H9 (cell line): ENCODE measurements around the gene IL18R1. TPM values are rescaled to one million over a fixed set of nuclear protein-coding genes. Genes with fewer than 3 reads are reported as not detected.

ENCODE experiments used
- DNase-seq: peaks from one replicate; pipeline ENCODE4 v3.0.0-alpha.2; 2017
- H2AFZ ChIP-seq: one replicate; pipeline ENCODE4 v1.6.1; 2013; ENCODE audit warnings: mild to moderate bottlenecking, low read length, control low read depth, moderate library complexity
- H2AK5ac ChIP-seq: 2 replicates; pipeline ENCODE4 v1.6.1; 2013; ENCODE audit warnings: low read length, control low read depth, mixed read lengths; ENCODE audit not compliant: insufficient read length
- H2BK120ac ChIP-seq: one replicate; pipeline ENCODE4 v1.6.1; 2013; ENCODE audit warnings: low read depth, mild to moderate bottlenecking, low read length, control low read depth, inconsistent platforms; ENCODE audit not compliant: poor library complexity, severe bottlenecking
- H2BK12ac ChIP-seq: 2 replicates; pipeline ENCODE4 v1.6.1; 2013; ENCODE audit warnings: low read length, control low read depth, mixed read lengths, low read depth; ENCODE audit not compliant: insufficient read length
- H2BK15ac ChIP-seq: 2 replicates; pipeline ENCODE4 v1.6.1; 2013; ENCODE audit warnings: low read depth, low read length, control low read depth
- H2BK20ac ChIP-seq: one replicate; pipeline ENCODE4 v1.6.1; 2013; ENCODE audit warnings: low read depth, mild to moderate bottlenecking, low read length, control low read depth, inconsistent platforms; ENCODE audit not compliant: poor library complexity, severe bottlenecking
- H2BK5ac ChIP-seq: 2 replicates; pipeline ENCODE4 v1.6.1; 2013; ENCODE audit warnings: low read length, control low read depth, mixed read lengths; ENCODE audit not compliant: insufficient read length
- H3K14ac ChIP-seq: 2 replicates; pipeline ENCODE4 v1.6.1; 2013; ENCODE audit warnings: low read length, control low read depth; ENCODE audit not compliant: insufficient read depth
- H3K18ac ChIP-seq: 2 replicates; pipeline ENCODE4 v1.6.1; 2013; ENCODE audit warnings: low read depth, mild to moderate bottlenecking, mixed read lengths, low read length, control low read depth; ENCODE audit not compliant: insufficient read length
- H3K23ac ChIP-seq: 2 replicates; pipeline ENCODE4 v1.6.1; 2013; ENCODE audit warnings: low read length, control low read depth, mixed read lengths, low read depth; ENCODE audit not compliant: insufficient read length
- H3K23me2 ChIP-seq: 2 replicates; pipeline ENCODE4 v1.6.1; 2013; ENCODE audit warnings: low read depth, mild to moderate bottlenecking, mixed read lengths, low read length, control low read depth; ENCODE audit not compliant: insufficient read length, poor library complexity, severe bottlenecking
- H3K27ac ChIP-seq: 2 replicates; pipeline ENCODE4 v1.5.1; 2013; ENCODE audit warnings: low read length, control low read depth, mixed read lengths, low read depth; ENCODE audit not compliant: insufficient read length
- H3K27me3 ChIP-seq: 2 replicates; pipeline ENCODE4 v1.6.1; 2013; ENCODE audit warnings: low read length, control low read depth, inconsistent platforms; ENCODE audit not compliant: insufficient read depth
- H3K4ac ChIP-seq: 2 replicates; pipeline ENCODE4 v1.6.1; 2013; ENCODE audit warnings: low read depth, mild to moderate bottlenecking, control low read depth, inconsistent platforms, low read length, moderate library complexity
- H3K4me1 ChIP-seq: 2 replicates; pipeline ENCODE4 v1.6.1; 2013; ENCODE audit warnings: low read length, control low read depth, inconsistent platforms; ENCODE audit not compliant: insufficient read depth
- H3K4me2 ChIP-seq: 2 replicates; pipeline ENCODE4 v1.6.1; 2013; ENCODE audit warnings: low read length, control low read depth, mixed read lengths; ENCODE audit not compliant: insufficient read length, insufficient read depth
- H3K56ac ChIP-seq: 2 replicates; pipeline ENCODE4 v1.6.1; 2013; ENCODE audit warnings: low read depth, mild to moderate bottlenecking, mixed read lengths, low read length, control low read depth; ENCODE audit not compliant: insufficient read length
- H3K79me1 ChIP-seq: 2 replicates; pipeline ENCODE4 v1.6.1; 2013; ENCODE audit warnings: low read depth, mild to moderate bottlenecking, moderate library complexity, low read length, control low read depth, inconsistent platforms; ENCODE audit not compliant: insufficient read depth, poor library complexity, severe bottlenecking
- H3K79me2 ChIP-seq: 2 replicates; pipeline ENCODE4 v1.6.1; 2013; ENCODE audit warnings: low read length, control low read depth, inconsistent platforms; ENCODE audit not compliant: insufficient read depth
- H3K9ac ChIP-seq: 2 replicates; pipeline ENCODE4 v1.6.1; 2013; ENCODE audit warnings: low read length, control low read depth, mixed read lengths; ENCODE audit not compliant: insufficient read length; ENCODE audit errors: extremely low read depth
- H3K9me3 ChIP-seq: one replicate; pipeline ENCODE4 v1.6.1; 2013; ENCODE audit warnings: low read depth, low read length, inconsistent platforms; ENCODE audit not compliant: control insufficient read depth
- H3T11ph ChIP-seq: one replicate; pipeline ENCODE4 v1.6.1; 2013; ENCODE audit warnings: mild to moderate bottlenecking, low read length, control low read depth, inconsistent platforms
- H4K20me1 ChIP-seq: one replicate; pipeline ENCODE4 v1.6.1; 2013; ENCODE audit not compliant: control insufficient read depth, insufficient read length, insufficient read depth
- H4K5ac ChIP-seq: 2 replicates; pipeline ENCODE4 v1.6.1; 2013; ENCODE audit warnings: low read depth, mild to moderate bottlenecking, mixed read lengths, low read length, control low read depth; ENCODE audit not compliant: insufficient read length
- H4K8ac ChIP-seq: replicated peaks from 2 replicates; pipeline ENCODE4 v1.6.1; 2013; ENCODE audit warnings: low read length, control low read depth, mixed read lengths, low read depth; ENCODE audit not compliant: insufficient read length
- H4K91ac ChIP-seq: 2 replicates; pipeline ENCODE4 v1.6.1; 2013; ENCODE audit warnings: low read depth, mild to moderate bottlenecking, moderate library complexity, mixed read lengths, low read length, control low read depth; ENCODE audit not compliant: insufficient read length
- H3K27ac Mint-ChIP-seq, 3 experiments: 2 replicates in 2 of 3; 3 replicates in 1 of 3; pipeline ENCODE4 v1.8.0; 2020 to 2021; ENCODE audit warnings: mixed read lengths in 3 of 3, mild to moderate bottlenecking in 1 of 3, moderate library complexity in 1 of 3
- H3K27me3 Mint-ChIP-seq: 2 replicates; pipeline ENCODE4 v1.8.0; 2021; ENCODE audit warnings: low read depth, mild to moderate bottlenecking, moderate library complexity, mixed read lengths
- H3K36me3 Mint-ChIP-seq, 3 experiments: 2 replicates in 2 of 3; 3 replicates in 1 of 3; pipeline ENCODE4 v1.8.0; 2020 to 2021; ENCODE audit warnings: low read depth in 3 of 3, mixed read lengths in 3 of 3; ENCODE audit not compliant: insufficient read depth in 1 of 3
- H3K4me1 Mint-ChIP-seq, 2 experiments: 2 replicates each; pipeline ENCODE4 v1.8.0; 2020; ENCODE audit warnings: mixed read lengths in 2 of 2
- H3K4me3 Mint-ChIP-seq, 2 experiments: 2 replicates in 1 of 2; 3 replicates in 1 of 2; pipeline ENCODE4 v1.8.0; 2020 to 2021; ENCODE audit warnings: mild to moderate bottlenecking in 2 of 2, mixed read lengths in 2 of 2, moderate library complexity in 1 of 2
- H3K9me3 Mint-ChIP-seq, 2 experiments: 2 replicates in 1 of 2; 3 replicates in 1 of 2; pipeline ENCODE4 v1.8.0; 2020; ENCODE audit warnings: mild to moderate bottlenecking in 2 of 2, mixed read lengths in 2 of 2, moderate library complexity in 1 of 2
- CTCF ChIP-seq: fragments of 200-600 bp; sonication (generic); conservative IDR thresholded peaks from 3 replicates; pipeline ENCODE4 v1.8.0; 2021; ENCODE audit warnings: antibody characterized with exemption, mild to moderate bottlenecking
- WGBS: extraction: QIAGEN DNeasy Blood & Tissue Kit; methylation state at CpG from one replicate; pipeline ENCODE4 v1.1.7; 2013; ENCODE audit warnings: missing lambda C conversion rate, low lambda C conversion rate, mixed read lengths; ENCODE audit not compliant: insufficient read length; ENCODE audit errors: extremely low coverage; 5-methylcytosine and 5-hydroxymethylcytosine counted together
- total RNA-seq: library from RNA; stranded (reverse); gene quantifications from 2 replicates; pipeline ENCODE4 v1.2.1, GENCODE V29; 2021

The IL18R1 gene
- total RNA-seq, 1 experiment from 2014 or later, result not detected

DNA sequence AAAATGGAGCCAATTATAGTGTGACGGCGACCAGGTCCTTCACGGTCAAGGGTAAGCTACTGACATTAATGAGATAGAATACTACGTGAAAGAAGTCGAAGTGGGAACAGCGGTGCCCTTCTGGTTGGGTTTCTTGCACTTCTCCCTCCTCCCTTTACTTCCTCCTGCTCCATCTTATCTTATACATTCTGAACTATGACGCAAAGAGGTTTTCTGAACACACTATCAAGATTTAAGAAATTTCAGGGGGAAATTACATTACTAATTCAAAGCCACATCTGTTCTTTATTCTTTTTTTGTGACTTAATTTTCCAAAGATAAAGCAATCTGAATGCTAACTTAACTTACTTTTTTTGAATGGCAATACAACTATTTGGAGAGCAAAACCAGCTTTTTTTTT, 14.8 kb upstream of the IL18R1 start:
- Histone ChIP-seq H4K91ac (no peak overlapping the region), H3K4ac (no peak overlapping the region), H3K4me1 (no peaks in the 10 kb centered on the region), H2BK120ac (no peak overlapping the region), H3K18ac (no peak overlapping the region), H3K9me3 (no peaks in the 10 kb centered on the region), H2BK20ac (no peak overlapping the region), H2BK12ac (no peak overlapping the region), H3K23ac (no peak overlapping the region), H3K56ac (no peak overlapping the region), H2BK15ac (no peak overlapping the region), H3K79me1 (no peaks in the 10 kb centered on the region), H4K20me1 (no peaks in the 10 kb centered on the region), H3K79me2 (no peaks in the 10 kb centered on the region), H4K5ac (no peak overlapping the region), H2AK5ac (no peak overlapping the region), H3K9ac (no peak overlapping the region), H3K14ac (no peak overlapping the region), H3K23me2 (no peaks in the 10 kb centered on the region), H3K27ac (no peak overlapping the region), H3K4me2 (no peak overlapping the region), H3K27me3 (no peaks in the 10 kb centered on the region), H4K8ac (no peak overlapping the region), H3T11ph (no peak overlapping the region), H2BK5ac (no peak overlapping the region), H2AFZ (no peak overlapping the region)
- H3K4me3 Mint-ChIP-seq, result no peak overlapping the region
- H3K4me1 Mint-ChIP-seq, result no peaks in the 10 kb centered on the region
- H3K9me3 Mint-ChIP-seq, result no peaks in the 10 kb centered on the region
- no peaks in the 10 kb centered on the region for H3K36me3 Mint-ChIP-seq
- no peaks in the 10 kb centered on the region for H3K27me3 Mint-ChIP-seq
- no CpG with 5 or more reads among the region's 7 CpGs for WGBS
- H3K27ac Mint-ChIP-seq, result no peak overlapping the region
- no peak for TF ChIP-seq CTCF
- no peak for DNase-seq
